ENCODE measurements around the gene C5orf34. TPM values are rescaled to one million over a fixed set of nuclear protein-coding genes. Genes with fewer than 3 reads are reported as not detected.
"Not testable (repeated sequence)": the region's sequence is repeated elsewhere in the genome, so short reads cannot be mapped to it uniquely, and the experiment has no call there.

C5orf34 gene
- total RNA-seq, 1 experiment from 2014 or later: 17.0 TPM

GRCh38 chr5:43456556-43456955 lies 58.4 kb downstream of the C5orf34 start:
- ChIA-PET CTCF (no interaction called here), POLR2A (ENCODE audit: low non-redundant PET) (no interaction called here)
- Histone ChIP-seq H3K36me3 (ENCODE audit: insufficient read depth, low read length, poor library complexity, severe bottlenecking) (no peaks in the 10 kb centered on the region), H3K9me3 (ENCODE audit: low read depth, low read length, poor library complexity, severe bottlenecking) (no peaks in the 10 kb centered on the region), H3K4me1 (ENCODE audit: insufficient read depth, low read length, poor library complexity, severe bottlenecking) (no peaks in the 10 kb centered on the region), H3K27ac (ENCODE audit: low read depth, low read length, poor library complexity, severe bottlenecking) (no peak overlapping the region), H3K27me3 (replicated peaks; ENCODE audit: insufficient read depth, low read depth, low read length, poor library complexity) (no peaks in the 10 kb centered on the region), H3K4me3 (ENCODE audit: low read depth, low read length, poor library complexity, severe bottlenecking) (no peak overlapping the region)
- intact Hi-C loops (cut with micrococcal nuclease; ENCODE audit: unreplicated experiment): no loop called here
- no peak for DNase-seq (ENCODE audit: low spot score)
- BruUV-seq (replicated peaks): no TSS peak
- no peak for TF ChIP-seq CTCF (conservative IDR thresholded peaks at IDR 0.05; ENCODE audit: low read depth, low read length)
- no peak for TF ChIP-seq EZH2 (IDR thresholded peaks at IDR 0.05; ENCODE audit: borderline replicate concordance, low read depth, low read length, poor library complexity, severe bottlenecking)

- H3K27me3 ChIP-seq (replicated peaks; ENCODE audit: insufficient read depth, low read depth, low read length, poor library complexity); H3K36me3 ChIP-seq (ENCODE audit: insufficient read depth, low read length, poor library complexity, severe bottlenecking); BruUV-seq (replicated peaks); H3K9me3 ChIP-seq (ENCODE audit: low read depth, low read length, poor library complexity, severe bottlenecking); intact Hi-C loops (cut with micrococcal nuclease; ENCODE audit: unreplicated experiment); POLR2A ChIA-PET (ENCODE audit: low non-redundant PET); DNase-seq (ENCODE audit: low spot score); H3K4me3 ChIP-seq (ENCODE audit: low read depth, low read length, poor library complexity, severe bottlenecking); H3K27ac ChIP-seq (ENCODE audit: low read depth, low read length, poor library complexity, severe bottlenecking); H3K4me1 ChIP-seq (ENCODE audit: insufficient read depth, low read length, poor library complexity, severe bottlenecking); CTCF ChIA-PET: not testable (repeated sequence)
Measured at GRCh38 chr5:43441575-43441974, 73.4 kb downstream of the C5orf34 start.

- Histone ChIP-seq H3K27me3 (replicated peaks; ENCODE audit: insufficient read depth, low read depth, low read length, poor library complexity) (no peaks in the 10 kb centered on the region), H3K36me3 (ENCODE audit: insufficient read depth, low read length, poor library complexity, severe bottlenecking) (no peaks in the 10 kb centered on the region), H3K9me3 (ENCODE audit: low read depth, low read length, poor library complexity, severe bottlenecking) (no peaks in the 10 kb centered on the region), H3K27ac (ENCODE audit: low read depth, low read length, poor library complexity, severe bottlenecking) (no peak overlapping the region), H3K4me1 (ENCODE audit: insufficient read depth, low read length, poor library complexity, severe bottlenecking) (peaks cover 7% of the 10 kb centered on the region), H3K4me3 (ENCODE audit: low read depth, low read length, poor library complexity, severe bottlenecking) (no peak overlapping the region)
- ChIA-PET CTCF (no interaction called here), POLR2A (ENCODE audit: low non-redundant PET) (no interaction called here)
- no TSS peak for BruUV-seq (replicated peaks)
- DNase-seq (ENCODE audit: low spot score): no peak
- TF ChIP-seq CTCF (conservative IDR thresholded peaks at IDR 0.05; ENCODE audit: low read depth, low read length): no peak
- no peak for TF ChIP-seq EZH2 (IDR thresholded peaks at IDR 0.05; ENCODE audit: borderline replicate concordance, low read depth, low read length, poor library complexity, severe bottlenecking)
- intact Hi-C loops (cut with micrococcal nuclease; ENCODE audit: unreplicated experiment): no loop called here
Measured at GRCh38 chr5:43437062-43437660, 77.8 kb downstream of the C5orf34 start.

Other genes with a start within 250 kb of the C5orf34 start
- 142 and 162 TPM in 2 replicates for gene HMGCS1, start 201.7 kb downstream of the C5orf34 start, total RNA-seq (2021)
- gene CCL28, start 102.8 kb downstream of the C5orf34 start, total RNA-seq (2021): 0.32 and 0.57 TPM in 2 replicates
- gene TMEM267, start 31.3 kb downstream of the C5orf34 start, total RNA-seq (2021): 9.7 and 9.8 TPM in 2 replicates
- 113 and 118 TPM in 2 replicates for gene PAIP1, start 41.9 kb upstream of the C5orf34 start, total RNA-seq (2021)
- gene NNT, start 88.0 kb upstream of the C5orf34 start, total RNA-seq (2021): 65.4 and 71.6 TPM in 2 replicates